Left kidney (tissue), 2 donors: Measurements from ENCODE around the gene TMEM235. TPM values are rescaled to one million over a fixed set of nuclear protein-coding genes. Genes with fewer than 3 reads are reported as not detected.

Source experiments
- DNase-seq: peaks from one replicate; pipeline ENCODE4 v3.0.0-alpha.2; 2013
- polyA plus RNA-seq: library from polyadenylated mRNA; unstranded; fragments of 120-200 nt; gene quantifications from one replicate; pipeline ENCODE4 v1.2.1, GENCODE V29; 2013; ENCODE audit not compliant: insufficient read length

The TMEM235 gene
- polyA plus RNA-seq, 1 donor: not detected

DNA sequence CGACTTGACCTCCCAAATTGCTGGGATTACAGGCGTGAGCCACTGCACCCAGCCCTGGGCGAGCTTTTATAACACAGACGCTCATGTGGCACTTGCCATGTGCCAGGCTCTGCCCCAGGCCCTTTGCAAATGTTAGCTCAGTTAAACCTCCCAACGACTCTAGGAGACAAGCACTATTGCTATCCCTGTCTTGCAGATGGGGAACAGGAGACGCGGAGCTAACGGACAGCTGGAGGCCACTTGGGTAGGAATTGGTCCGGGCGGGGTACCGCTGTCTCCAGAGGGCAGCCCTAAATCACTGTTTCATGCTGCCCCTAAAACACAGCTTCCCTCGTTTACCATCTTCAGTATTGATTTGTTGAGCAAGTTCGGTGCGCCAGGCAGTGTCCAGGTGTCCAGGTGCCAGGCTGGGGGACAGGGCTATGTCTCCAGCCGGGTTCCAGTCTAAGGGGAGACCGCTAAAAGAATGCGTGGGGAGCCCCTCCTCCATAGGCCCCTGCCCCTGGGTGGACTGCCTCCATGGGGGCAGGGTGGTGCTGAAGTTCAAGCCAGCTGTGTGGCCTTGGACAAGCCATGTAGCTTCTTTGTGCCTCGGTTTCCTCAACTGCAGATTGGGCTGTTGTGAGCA, 23.7 kb downstream of the TMEM235 start:
- DNase-seq: no peak

DNA sequence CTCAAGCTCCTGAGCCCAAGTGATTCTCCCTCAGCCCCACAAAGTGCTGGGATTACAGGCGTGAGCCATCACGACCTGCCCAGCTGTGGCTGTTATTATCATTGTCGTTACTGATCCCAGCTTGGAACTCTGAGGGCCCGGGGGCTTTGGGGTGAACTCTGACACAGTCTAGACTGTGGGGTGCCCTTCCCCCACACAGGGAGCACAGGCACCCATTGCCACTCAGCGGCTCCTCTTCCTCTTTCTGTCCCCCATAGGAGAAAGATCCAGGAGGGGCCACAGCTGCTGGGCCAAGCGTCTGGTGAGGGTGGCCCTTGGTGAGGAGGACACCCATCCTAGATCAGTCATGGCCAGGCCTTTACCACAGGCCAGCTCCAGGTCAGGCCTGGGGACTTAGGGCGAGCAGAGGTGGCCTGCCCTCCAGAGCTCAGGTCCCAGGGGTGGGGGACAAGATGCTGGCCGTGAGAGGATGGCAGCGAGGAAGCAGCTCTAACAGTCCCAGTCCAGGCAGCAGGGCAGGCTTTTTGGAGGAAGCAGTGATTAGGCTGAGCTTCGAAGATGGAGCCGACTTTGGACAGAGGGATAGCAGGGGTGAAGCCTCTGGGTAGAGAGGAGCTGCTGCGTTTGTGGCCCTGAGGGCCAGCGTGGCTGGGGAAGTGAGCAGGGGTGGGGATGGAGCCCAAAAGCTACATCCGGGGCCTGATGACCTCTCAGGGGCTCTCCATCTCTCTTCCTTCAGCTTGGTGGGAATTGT, 24.7 kb downstream of the TMEM235 start:
- no peak for DNase-seq

DNA sequence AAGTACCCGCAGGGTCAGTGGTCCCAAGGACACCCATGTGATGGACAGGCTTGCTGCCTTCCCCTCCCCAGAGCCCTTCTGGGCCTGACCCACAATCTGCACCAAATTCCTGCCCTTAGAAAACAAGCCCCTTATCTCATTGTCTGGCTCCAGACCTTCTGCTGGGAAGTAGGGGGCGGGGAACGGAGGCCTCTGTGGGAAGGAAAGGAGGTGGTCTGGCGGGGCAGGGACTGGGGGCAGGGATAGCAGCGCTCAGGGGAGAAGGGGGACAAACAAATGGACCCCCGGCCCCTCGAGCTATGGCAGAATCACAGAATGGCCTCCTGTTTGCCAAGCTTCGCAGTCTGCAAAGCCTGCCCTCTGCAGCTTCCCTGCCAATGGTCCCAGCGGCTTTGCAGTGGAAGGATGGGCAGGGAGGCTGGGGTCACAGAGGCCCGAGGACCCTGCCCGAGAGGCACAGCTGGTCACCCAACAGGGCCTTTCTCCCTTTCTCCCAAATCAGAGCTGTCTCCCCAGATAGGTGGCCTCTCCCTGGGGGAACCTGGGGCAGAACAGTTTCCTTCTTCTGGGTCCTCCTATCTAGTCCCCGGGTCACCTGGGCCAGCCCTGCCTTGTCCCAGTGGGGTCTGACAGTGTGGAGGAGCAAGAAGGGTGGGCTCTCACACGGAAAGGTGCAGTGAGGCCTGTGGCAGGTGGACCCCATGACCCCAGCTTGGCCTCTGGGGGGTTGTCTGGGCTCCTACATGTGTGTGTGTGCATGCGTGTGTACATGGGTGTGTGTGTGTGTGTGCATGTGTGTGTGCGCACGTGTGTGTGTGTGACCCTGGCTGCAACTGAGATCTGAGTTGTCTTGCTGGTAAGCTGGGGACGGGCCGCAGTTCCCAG, 25.5 kb downstream of the TMEM235 start:
- no peak for DNase-seq

DNA sequence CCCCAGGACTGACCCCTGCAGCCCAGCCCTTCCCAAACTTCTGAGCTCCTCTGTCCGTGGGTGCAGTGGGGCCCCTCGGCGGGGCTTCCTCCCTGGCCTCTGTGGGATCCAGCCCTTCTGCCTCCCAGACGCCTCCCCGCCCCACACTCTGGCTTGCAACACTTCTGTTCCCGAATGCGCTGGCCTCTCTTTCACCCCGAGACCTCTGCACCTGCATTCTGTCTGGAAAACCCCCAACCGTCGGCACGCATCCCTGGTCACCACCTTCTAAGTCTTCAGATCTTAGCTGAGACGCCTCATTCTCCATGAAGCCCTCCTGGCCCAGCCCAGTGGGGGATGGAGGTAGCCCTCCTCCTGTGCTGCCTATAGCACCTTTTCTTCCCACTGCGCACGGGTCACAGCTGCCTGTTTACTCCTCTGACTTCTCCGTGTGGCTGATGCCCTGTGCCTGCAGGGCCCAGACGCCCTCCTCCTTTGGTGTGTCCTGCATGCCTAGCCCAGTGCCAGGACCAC, 26.4 kb downstream of the TMEM235 start:
- no peak for DNase-seq

DNA sequence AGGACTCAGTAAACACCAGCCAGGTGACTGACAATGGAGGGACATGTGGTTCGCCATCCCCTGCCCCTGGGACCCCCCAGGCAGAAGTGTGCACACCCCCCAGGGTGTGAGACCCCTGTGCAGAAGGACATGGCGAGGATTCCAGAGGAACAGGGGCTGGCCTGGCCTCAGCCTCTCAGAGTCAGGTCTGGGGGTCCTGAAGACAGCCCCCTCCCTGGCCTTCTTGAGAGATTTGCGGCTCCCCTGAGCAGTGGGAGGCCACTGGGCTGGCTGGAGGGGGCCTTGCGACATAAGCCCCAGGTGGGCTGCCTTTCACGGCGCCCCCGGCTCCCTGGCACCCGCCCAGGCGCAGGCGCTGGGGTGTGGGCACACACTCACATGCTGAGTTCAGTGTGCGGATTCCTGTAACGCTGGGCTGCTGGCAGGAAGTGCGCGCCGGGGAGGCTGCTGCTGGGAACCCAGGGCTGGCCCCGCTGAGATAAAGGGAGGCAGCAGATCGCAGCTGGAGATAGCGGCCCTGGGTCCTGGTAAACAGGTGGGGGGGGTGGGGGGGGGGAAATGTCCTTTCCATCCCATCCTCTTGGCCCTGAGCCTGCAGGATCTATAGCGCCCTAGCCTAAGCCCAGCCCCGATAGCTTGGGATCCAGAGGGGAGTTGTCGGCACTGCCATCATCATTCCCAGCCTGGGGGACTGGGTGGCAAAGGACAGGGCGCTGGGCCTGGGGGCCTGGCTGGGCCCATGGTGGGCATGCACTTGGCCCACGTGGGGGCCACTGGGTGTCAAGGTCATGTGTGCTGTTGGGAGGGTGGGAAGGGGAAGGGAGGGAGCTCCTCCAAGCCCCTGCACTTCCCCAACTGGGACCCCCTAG, 27.1 kb downstream of the TMEM235 start:
- DNase-seq: no peak

DNA sequence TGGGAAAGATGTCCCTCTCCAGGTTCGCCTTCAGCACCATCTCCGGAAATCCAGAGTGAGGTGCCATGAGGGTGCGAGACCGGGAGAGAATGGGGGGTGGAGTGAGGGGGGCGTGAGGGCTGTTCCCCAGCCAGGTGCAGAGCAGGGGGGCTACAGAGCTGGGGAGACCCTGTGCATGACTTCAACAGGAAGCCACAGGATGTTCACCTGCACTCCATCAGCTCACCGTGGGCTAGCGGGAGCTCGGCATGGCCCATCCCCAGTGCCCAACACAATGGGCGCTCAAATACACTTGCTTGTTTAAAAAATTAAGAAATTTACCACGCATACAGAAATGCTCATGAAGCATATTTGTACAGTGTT, 27.7 kb downstream of the TMEM235 start:
- no peak for DNase-seq

DNA sequence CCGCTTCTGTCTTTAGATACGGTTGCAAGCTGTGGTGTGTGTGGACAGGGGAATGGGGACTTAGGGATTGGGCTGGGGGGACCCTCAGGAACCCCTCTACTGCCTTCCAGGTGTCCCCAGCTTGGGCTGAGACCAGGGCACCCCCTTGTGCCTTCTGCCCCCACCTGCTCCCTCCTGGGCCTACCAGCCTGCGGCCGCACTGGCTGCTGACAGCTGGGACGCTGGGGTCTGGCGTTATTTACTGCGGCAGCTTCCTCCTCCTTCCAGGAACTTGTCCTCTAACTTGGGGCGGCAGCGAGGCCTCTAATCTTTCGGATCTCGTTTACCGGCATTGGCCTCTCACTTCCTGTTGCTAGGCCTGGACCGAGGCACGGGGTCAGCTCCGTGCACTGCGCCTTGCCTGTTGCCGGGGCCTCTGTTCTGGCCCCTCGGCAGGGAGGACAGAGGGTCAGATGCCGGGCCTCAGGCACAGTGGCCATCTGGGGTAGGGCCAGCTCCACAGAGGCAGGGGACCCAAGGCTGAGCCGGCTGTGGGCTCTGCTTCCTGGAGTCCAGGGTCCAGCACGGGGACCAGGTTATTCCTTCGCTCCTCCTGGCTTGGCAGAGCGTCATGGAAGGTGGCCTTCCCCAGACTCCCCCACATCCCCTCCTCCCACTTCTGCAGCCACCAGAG, 31.8 kb downstream of the TMEM235 start:
- DNase-seq: no peak

DNA sequence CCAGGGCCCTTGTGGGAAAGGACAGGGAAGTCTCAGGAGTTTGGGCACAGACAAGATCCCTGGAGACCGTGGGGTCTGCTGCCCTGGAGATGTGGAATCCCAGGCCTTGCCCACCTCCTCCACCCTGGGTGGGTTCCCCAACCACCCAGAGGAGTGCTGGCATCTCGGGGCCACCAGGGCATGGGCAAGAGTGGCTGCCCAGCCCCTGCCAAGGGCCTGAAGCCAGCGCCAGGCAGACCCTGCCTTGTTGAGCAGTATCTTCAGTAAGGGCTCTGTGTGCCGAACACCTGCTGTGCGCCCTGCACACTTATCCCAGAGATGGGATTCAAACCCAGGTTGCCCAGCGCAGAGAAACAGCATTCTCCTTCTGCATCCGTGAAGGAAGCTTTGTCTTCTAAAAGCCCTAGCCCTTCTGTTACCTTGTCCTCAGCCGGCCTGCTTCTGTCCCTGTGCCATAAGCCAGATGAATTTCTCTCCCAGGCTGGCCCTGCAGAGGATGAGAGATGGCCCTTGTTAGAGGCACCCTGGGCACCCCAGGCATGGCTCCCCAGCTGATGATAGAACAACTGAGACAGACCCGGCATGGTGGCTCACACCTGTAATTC, 32.4 kb downstream of the TMEM235 start:
- no peak for DNase-seq

DNA sequence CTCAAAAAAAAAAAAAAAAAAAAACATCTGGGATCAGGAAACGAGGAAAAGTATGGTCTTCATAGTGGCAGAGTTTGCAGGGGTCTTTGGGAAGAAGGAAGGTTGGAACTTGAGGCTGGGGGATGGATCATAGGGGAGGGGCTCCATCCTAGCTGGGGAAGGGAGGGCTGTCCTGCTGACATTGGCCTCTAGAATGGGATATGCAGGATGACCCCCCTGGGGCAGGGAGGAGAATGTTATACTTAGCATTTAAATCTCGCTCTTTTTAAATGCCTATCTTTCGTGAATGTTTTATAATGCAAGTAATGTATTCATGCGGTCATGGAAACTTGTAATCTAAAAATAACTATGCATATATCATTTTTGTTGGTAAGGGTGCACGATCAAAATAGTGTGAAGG, 33.2 kb downstream of the TMEM235 start:
- DNase-seq: no peak

DNA sequence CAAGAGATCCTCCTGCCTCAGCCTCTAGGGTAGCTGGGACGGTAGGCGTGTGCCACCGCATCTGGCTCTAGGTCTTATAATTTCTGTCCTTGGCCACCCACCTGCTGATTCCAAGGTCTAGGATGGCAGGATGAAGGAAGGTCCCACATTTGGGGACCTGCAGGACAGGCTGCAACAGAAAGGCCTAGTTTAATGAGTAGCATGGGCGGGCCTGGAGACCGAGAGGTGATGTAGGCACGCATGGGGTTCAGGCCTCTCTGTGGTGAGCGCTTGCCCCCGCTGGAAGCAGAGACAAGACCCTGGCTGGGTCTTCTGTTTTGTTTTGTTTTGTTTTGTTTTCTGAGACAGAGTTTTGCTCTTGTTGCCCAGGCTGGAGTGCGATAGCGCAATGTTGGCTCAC, 33.7 kb downstream of the TMEM235 start:
- no peak for DNase-seq

DNA sequence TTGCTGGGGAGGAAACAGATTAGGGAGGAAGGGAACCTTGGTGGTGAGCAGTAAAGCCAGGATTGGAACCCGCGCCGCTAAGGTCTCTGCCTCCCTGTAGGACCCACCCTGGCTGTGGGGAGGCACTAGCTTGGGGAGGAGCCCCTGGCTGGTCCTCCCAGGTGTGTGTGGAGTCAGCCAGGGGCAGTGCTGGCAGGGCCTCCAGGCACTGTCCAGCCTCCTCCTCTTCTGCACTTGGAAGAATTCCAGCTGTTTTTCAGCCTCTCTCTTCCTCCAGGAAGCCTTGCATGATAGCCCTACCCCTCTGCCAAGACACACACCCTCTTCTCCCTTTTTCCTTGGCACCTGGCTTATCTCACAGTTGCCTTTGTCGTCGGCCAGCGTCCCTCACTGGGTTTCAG, 34.8 kb downstream of the TMEM235 start:
- no peak for DNase-seq

DNA sequence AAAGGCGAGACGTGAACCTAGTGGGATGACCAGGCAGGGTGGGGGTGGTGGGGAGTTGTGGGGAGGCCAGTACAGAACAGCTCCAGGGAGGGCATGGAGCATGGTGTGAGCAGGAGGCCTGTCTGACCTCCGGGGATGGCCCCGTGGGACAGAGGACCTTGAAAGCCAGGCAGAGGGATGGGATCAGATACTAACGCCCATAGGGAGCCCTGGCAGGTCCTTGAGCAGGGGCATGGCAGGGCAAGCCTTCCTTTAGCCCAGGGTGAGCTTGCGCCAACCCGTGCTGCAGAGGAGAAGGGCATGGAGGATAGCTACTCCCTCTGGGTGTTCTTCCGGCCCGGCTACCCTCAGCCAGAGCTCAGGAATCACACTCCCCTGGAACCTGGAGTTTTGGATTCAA, 35.3 kb downstream of the TMEM235 start:
- no peak for DNase-seq

DNA sequence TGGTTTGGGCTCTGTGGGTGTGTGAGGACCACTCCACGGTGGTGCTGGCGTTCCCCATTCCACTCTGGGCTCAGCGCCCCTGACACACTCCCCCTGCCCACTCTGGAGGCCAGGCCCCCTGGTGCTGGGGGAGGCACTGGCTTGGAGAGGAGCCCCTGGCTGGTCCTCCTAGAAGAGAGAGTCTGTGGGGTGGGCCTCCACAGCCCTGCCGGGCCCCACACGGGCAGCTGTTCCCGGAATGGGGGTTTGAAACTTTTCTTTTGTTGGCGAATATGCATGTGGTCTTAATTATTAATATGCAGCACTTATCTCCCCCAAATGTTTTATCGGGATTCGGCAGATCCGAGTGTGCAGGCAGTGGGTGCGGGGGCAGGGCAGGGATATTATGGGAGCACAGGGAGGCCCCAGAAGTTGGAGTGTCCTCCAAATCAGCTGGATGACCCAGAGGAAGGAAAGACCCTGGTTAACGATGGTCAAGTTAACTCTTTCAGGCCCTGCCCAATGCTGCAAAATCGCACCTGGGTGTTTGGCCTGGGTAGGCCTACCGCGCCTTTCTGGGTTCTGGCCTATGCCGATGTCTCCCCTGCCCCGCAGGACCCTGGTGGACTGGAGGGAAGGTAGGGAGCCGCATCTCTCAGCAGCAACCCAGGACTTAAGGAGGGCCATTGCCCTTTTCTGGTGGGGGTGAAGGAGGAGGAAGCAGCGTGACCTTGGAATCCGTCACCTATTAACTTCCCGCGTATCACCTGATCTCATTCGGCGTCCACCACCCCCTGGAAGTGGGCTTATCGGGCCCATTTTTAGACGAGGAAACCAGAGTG, 36.0 kb downstream of the TMEM235 start:
- DNase-seq: no peak

DNA sequence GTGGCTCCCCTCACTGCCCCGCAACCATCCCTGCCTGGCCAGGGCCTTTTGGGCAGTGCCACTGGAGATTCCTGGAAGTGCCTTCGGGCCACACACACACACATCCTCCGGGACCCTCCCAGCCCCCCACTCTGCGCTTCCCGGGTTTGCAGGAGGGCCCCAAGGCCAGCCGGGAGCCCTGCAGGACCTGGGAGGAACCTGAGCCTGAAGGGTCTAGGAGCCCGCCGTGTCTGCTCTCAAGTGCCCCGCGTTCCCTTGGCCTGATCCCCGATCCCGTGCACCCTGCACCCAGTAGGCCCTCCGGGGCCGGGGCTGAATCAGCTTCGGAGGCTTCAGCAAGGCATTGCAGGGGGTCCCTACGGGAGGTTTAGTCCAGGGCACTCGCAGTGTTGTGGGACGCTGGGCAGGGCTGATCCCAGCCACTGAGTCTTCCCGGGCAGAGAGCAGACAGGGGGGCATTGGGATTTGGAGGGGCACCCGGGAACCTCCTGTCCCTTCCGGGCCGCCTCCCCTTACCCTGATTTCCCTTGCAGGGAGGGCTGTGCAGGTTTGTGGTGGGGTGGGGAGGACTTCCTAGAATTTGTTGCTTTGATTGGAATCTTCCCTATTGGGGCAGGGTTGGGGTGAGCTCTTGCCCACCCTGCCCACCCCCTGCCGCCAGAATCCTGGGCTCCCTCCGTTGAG, 36.9 kb downstream of the TMEM235 start:
- DNase-seq: no peak

DNA sequence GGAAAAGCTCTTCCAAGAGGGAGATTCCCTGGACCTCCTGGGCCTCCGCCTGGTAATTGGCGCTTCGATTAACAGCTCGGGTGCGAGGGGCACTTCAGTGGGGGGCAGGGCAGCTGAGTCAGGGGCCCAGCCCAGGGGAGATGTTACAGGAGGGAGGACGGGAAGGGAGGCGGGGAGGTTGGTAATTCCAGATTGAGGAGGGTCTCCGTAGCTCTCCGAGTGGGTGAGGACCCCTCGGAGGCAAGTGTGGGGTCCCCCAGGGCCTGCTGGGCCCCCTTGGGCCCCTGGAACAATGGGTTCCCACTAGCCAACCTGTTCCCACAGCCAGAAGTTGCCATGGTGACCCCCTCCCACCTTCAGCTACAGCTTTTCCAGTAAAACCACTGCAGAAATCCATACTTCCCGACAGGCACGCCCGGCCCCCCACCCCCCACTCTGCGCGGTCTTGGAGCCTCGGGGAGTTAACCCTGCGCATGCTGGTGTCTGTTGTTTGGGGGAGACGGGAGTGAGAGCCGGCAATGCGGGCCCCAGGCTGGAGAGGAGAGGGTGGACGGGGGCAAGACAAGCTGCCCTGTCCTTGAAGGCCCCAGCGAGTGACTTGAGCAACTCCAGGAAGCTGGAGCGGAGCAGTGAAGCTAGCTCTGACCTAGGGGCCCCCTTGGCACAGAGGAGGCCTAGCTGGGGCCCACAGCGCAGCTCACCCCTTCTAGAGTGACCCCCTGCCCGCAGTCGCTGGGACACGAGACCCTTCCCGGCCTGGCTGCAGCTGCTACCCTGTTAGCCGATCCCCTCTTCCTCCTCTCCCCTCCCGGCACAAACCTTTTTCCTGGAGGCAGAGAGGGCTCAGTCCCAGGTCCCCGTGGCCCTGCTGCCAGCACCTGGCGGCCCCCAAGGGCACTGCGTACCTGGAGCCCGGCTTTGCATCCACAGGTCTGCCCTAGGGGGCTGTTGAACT, 37.8 kb downstream of the TMEM235 start:
- no peak for DNase-seq

DNA sequence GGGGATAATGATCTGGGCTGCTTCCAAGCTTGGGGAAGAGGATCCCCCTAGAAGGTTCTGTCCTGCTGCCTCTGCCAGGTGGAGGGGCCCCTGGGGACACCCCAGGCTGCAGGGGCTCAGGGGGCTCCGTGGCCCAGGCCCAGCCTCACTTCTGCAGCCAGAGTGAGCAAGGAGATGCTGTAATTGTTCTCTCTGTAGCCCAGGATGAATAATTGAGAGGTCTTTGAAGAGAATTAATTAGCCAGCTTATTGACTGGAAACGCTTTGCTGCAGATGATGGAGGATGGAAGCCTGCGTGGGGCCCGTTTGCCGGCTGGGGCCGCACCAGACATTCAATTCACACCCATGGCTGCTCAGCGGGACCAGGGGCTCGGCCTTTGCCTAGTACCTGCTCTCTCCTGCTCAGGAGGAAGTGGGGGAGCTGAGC, 38.5 kb downstream of the TMEM235 start:
- no peak for DNase-seq

DNA sequence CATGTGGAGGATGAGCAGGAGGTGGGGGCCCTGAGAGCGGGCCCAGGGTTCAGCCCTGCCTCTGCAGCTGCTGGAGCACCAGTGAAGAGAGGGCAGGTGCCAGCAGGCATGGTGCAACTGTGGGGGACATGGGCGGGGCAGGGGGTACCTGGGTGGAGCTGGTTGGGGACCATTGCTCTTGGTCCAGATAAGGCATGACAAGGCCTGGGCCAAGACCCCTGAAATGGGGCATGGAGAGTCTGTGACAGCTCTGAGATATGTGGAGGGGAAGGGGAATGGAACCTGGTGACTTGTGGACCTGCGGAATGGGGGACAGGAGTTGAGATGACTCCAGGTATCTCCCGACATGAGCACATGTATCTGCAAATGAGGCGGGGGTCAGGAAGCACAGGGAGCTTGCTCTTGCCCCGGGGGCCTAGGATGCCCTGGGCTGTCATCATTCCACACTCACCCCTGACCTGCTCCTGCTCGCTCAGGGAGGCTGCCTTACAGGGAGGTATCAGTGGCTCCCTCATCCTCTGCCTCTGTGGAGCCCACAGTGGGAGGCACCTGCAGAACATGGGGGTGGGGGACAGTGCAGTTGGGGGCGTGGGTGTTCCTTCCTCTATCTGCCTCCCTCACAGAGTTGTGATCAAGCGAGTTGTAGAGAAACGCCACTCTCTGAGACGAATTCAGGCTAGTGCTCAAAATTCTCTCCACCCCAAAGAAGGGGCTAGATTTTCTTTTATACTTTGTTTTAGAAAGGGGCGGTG, 40.2 kb downstream of the TMEM235 start:
- DNase-seq: no peak
